HTERT RPE-1 (cell line): ENCODE data around the gene MMP14.
"Not testable (repeated sequence)": the region's sequence is repeated elsewhere in the genome, so short reads cannot be mapped to it uniquely, and the experiment has no call there.

Source experiments
- in situ Hi-C: fragments of 300-500 bp; cut with MboI; formaldehyde crosslinking; loops from 4 replicates; pipeline ENCODE4 v1.14.3; 2020; ENCODE audit warnings: low sequenced_read_pairs

The MMP14 gene

DNA sequence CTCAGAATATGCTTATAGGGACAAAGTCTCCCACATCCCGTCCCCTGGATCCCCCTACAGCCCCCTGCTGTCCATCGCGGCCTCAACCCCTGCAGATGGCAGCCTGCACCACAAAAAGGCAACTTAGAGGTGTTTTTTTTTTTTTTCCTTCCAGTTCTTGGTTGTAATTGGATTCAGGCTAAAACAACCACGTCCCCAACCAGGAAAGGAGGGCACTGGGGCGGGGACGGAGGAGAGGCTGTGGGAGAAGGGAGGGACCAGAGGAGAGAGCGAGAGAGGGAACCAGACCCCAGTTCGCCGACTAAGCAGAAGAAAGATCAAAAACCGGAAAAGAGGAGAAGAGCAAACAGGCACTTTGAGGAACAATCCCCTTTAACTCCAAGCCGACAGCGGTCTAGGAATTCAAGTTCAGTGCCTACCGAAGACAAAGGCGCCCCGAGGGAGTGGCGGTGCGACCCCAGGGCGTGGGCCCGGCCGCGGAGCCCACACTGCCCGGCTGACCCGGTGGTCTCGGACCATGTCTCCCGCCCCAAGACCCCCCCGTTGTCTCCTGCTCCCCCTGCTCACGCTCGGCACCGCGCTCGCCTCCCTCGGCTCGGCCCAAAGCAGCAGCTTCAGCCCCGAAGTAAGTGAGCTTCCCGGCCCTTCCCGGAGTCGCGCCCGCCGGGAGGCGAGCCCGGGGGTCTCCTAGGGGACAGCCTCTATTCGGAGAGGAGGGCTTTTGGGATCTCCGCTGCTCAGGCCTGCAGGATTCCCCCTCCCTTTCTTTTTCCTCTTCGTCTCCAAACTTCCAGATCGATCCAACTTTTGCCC is at the start of gene MMP14:
Gene MMP14, plus strand, starts transcription at position 285 of the 813 bp plus-strand sequence. Its CDS starts 233 bp downstream, at position 518.
- in situ Hi-C loops = no loop called here

DNA sequence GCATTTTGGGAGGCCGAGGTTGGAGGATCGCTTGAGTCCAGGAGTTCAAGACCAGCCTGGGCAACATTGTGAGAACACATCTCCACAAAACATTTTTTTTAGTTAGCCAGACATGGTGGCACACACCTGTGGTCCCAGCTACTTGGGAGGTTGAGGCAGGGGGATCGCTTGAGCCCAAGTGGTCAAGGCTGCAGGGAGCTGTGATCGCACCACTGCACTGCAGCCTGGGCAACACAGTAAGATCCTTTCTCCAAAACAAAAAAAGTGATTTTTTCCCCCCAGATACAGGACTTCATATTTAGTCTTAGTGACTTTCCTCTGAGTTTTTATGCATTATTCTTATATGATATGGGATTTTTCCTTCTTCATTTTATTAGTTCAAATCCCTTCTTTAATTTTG is 49.7 kb upstream of the MMP14 start:
- in situ Hi-C loops = no loop called here

DNA sequence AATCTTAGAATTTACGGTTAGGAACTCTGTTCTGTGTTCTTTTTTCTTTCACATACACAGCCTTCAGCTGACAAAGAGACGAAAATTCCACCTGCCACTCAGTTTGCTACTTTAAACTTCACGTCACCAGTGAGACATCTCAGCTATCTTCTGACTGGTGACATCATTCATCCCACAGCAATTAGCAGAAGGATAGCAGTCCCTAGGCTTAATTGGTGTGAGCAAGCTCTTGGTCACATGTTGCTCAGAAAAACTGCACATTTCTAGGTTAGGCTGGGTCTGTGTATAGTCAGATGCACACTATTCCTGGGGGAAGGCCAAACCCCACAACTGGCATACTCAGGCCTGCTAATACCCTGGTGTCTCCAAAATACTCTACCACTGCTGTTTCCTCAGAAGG is 45.1 kb upstream of the MMP14 start:
- in situ Hi-C loops = no loop called here

DNA sequence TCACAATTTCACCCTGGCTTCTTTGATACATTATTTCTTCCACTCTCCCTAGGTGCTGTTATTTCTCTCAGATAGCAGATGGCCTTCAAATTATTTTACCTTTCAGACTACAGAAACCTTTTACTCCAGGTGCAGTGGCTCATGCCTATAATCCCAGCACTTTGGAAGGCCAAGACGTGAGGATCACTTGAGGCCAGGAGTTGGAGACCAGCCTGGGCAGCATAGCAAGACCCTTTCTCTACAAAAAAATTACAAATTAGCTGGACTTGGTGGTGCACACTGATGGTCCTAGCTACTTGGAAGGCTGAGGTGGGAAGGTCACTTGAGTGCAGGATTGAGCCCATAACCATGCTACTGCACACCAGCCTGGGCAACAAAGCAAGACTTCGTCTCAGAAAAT is 44.2 kb upstream of the MMP14 start:
- in situ Hi-C loops = no loop called here

DNA sequence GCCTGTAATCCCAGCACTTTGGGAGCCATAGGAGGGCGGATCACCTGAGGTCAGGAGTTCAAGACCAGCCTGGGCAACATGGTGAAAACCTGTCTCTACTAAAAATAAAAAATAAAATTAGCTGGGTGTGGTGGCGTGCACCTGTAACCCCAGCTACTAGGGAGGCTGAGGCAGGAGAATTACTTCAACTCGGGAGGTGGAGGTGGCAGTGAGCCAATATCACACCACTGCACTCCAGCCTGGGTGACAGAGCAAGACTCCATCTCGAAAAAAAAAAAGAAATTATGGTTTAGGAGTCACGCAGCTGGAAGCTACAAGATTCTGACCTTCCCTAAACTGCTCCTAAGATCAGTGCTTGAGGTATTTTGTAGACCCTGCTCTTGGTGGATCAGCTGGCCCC is 42.8 kb upstream of the MMP14 start:
- in situ Hi-C loops = not testable (repeated sequence)

DNA sequence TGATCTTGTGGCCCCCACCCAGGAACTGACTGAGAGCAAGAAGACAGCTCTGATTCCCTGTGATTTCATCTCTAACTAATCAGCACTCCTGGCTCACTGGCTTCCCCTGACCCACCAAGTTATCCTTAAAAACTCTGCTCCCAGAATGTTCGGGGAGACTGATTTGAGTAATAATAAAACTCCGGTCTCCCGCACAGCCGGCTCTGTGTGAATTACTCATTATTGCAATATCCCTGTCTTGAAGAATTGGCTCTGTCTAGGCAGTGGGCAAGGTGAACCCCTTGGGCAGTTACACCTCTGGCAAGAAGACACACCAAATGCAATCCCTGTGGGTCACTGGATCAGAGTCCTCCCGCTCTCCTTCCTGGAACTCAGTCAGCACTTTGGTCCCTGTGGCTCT is 42.4 kb upstream of the MMP14 start:
- in situ Hi-C loops = no loop called here

DNA sequence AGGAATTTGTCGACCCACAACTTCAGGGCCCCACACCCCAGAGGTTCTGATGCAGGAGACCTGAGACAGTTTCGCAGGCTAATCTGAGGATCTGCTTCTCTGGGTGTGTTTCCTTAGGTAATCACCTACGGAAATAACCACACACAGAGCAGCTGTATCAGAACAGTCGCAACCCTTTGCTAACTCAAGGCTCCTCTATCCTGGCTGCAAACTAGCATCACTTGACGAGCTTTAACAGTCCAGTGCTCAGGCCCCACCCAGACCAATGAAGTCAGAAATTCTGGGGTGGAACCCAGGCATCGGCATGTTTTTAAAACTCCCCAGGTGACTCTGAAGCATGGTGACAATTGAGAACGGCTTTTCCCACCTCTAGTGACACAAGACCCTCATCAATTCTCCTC is 41.8 kb upstream of the MMP14 start:
- in situ Hi-C loops = no loop called here

DNA sequence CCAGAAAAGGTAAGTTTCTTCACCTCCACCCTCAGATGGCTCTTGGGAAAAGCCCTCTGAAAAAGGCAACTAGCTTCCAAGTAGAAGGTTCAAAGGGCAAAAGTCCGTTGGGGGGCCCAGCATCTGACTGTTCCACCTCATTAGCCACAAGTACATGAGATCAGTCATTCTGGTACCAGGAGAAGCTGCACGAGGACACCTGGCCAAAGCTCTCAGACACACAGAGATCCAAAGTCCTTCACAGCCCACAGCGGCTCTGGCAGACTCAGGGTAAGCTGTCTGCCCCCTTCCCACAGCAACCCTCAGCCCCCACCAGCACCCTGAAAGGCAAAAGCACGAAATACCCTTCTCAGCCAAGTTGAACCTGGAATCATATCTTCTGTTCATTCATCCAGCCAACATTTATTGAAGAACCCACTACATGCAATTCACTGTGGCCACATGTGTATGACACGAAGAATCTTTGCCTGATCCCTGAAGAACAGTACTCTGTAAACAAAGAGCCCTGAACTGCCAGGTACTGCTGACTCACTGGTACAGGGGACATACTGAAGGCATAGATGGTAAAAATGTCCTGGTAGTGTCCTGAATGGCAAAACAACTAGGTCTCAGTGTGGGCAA is 40.2 kb upstream of the MMP14 start:
- in situ Hi-C loops = no loop called here

DNA sequence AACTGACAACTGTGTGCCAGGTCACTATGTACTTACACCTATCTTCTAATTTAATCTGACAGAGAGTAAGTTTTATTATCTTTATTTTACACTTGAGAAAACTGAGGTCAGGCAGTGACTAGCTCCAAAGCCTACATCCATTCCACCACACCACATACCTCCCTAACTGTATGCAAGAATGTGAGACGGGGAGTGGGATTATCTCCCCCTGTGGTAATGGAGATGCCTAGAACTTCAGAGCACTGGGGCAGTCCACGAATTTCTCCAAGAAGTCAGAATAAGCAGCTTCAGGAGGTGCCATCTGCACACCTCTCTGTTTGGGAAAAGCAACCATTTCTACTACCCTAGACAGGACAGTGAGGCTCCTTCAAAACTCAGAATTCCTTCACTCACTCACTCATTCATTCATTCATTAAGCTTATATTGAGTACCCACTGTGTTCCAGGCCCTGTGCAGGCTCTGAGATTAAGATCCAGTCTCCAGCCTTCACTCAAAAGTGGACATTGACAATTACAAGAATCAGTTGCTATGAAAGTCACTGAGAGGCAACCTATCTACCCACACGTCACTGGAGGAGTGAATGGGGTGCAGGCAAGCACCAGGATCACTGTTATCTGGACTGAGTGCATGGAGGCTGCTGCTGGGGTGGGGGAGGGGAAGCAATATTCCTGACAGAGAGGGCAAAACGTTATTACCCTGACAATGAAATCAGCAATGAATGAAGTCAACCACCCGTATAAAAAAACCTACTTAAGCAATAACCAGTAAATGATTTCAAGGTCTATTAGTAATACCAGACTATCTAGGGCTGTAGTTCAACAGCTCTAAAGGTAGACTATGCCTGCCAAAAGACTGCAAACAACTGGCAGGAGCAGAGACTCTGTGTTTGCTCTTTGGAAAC is 39.1 kb upstream of the MMP14 start:
- in situ Hi-C loops = no loop called here

DNA sequence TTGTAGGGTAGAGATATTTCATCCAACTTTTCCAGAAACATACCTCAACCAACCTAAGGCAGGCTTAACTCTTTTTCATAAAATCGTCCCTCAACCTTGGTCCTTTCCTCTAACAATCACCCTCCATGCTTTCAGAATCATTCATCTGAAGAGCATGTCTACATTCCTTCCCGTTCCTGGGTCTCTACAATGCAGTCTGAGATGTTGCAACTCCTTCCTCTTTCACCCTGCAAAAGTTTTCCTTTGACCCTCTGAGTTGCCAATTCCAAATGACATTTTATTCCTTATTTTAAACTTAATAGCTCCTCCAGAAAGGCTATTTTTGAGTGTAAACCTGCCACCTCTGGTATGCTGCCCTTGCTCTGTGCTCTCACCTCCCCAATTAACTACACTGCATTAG is 37.9 kb upstream of the MMP14 start:
- in situ Hi-C loops = no loop called here

DNA sequence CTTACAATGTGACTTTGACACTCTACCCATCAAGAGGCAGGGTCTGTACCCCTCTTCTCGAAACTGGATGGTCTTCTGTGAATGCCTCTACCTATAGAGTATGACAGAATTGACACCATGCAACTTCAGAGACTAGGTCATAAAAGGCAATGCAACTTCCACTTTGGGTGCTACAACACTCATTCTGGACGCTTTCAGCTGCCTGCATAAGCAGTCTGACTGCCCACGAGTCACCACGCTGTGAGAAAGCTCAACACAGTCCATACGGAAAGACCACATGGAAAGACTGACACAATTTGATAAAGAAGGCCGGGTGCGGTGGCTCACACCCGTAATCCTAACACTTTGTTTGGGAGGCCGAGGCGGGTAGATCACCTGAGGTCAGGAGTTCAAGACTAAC is 36.0 kb upstream of the MMP14 start:
- in situ Hi-C loops = no loop called here

DNA sequence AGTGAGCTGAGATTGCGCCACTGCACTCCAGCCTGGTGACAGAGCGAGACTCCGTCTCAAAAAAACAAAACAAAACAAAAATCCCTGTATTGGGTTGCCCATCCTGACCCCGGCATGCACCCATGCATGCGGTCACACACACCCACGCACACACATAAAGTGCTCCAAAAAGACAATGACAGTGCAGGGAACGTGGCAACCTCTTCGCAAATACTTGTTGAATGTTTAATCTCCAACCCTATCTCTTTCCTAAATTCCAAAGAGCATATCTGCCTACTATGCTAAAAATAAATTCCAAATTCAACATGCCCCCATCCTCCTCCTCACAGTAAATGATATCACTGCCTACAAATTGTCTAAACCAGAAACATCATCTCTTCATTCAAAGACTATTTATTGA is 34.7 kb upstream of the MMP14 start:
- in situ Hi-C loops = no loop called here

DNA sequence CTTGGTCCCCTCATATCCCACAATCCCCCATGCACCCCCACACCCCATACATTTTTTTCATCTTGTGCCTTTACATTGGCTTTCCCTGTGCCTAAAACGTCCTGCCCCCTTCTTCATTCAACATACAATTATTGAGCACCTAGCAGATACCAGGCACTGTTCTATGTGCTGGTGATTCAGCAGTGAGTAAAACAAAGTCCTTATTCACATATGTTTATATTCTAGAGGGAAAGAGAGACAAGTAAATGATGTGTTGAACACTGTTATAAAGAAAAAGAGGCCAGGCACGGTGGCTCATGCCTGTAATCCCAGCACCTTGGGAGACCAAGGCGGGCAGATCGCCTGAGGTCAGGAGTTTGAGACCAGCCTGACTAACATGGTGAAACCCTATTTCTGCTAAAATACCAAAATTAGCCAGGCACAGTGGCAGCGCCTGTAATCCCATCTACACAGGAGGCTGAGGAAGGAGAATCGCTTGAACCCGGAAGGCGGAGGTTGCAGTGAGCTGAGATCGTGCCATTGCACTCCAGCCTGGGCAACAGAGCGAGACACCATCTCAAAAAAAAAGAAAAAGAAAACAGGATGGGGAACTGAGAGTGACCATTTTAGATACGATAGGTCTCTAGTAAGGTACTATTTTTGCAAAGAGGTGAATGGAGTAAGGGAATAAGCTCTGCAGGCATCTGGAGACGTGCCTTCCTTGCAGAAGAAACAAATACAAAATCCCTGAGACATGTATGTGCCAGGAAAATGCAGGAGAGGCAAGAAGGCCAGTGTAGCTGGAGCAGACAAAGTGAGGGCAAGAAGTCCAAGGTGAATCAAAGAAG is 33.3 kb upstream of the MMP14 start:
- in situ Hi-C loops = no loop called here

DNA sequence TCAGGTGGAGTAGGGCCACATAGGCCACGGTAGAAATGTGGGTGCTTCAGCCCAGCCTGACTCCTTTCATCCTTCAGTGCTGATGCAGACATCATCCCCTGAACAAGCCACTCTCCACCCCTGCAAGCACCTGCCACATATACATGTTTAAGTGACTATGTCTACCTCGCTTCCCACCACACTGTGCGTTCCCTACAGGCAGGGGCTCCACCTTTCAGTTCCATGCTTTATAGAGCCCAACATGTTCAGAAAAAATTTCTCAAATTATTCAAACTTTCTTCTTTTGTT is 32.8 kb upstream of the MMP14 start:
- in situ Hi-C loops = no loop called here

DNA sequence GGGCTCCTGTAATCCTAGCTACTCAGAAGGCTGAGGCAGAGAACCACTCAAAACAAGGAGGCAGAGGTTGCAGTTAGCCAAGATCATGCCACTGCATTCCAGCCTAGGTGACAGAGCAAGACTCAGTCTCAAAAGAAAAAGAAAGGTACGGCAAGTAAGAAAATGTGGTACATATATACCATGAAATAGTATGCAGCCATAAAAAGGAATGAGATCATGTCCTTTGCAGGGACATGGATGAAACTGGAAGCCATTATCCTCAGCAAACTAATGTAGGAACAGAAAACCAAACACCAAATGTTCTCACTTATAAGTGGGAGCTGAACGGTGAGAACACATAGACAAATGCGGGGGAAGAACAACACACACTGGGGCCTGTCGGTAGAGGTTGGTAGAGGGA is 31.1 kb upstream of the MMP14 start:
- in situ Hi-C loops = not testable (repeated sequence)

DNA sequence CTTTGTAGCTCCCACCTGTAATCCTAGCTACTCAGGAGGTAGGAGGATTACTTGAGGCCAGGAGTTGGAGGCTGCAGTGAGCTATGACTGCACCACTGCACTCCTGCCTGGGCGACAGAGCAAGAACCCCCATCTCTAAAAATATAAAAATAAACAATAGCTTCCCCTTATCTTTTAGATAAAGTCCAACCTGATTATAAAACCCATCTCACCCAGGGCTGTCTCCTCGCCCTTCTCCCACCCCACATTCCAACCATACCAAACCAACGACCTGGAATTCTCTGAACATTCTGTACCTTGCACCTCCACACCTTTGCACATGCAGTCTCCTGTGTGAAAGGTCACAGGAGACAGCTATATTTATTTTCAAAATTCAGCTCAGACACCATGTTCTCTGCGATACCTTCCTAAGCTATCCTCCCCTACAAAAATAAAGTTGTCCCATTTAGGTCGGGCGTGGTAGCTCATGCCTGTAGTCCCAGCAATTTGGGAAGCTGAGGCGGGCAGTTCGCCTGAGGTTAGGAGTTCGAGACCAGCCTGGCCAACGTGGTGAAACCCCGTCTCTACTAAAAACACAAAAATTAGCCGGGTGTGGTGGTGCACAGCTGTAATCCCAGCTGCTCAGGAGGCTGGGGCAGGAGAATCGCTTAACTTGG is 28.8 kb upstream of the MMP14 start:
- in situ Hi-C loops = no loop called here

DNA sequence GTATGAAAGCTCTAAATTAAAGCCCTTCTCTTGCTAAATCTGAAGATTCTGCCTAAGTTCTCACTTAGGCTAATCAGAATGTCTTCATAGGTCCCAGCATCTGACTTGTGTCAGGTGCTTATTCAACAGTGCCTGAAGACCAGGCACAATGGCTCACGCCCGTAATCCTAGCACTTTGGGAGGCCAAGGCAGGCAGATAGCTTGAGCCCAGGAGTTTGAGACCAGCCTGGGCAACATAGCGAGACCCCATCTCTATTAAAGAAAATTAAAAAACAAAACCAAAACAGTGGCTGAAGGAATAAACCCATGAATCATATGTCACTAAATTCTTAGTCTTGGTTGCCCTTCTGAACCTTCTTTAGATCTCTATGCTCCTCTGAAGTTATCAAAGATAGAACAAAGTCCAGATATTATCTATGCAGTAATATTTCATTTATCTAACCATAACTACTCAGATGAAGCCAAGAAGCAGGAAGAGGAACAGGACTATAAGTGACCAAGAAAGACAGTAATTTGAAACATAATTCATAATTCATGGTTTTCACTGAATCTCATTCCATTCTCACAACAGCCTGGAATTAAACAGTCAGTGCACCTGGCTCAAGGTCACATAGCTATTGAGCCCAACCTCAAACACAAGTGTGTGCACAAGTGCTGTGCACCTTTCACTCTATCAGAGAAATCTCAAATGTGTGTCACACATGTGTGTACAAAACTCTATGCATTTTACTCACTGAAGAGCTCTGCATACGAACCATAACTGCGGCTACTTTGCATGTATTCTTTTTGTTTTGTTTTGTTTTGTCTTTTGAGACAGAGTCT is 27.8 kb upstream of the MMP14 start:
- in situ Hi-C loops = no loop called here

DNA sequence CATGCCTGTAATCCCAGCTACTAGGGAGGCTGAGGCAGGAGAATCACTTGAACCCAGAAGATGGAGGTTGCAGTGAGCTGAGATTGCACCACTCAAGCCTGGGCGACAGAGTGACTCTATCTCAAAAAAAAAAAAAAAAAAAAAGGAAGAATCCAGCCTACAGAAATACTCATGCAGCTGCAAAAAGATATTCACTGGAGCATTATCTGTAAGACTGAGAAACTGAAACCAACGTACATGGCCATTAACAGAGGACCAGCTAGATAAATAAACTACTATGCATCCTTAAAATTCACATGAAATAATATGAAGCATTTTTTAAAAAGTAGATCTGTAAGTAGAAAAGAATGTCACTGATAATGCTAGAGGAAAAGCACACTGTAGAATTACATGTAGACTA is 24.7 kb upstream of the MMP14 start:
- in situ Hi-C loops = no loop called here

DNA sequence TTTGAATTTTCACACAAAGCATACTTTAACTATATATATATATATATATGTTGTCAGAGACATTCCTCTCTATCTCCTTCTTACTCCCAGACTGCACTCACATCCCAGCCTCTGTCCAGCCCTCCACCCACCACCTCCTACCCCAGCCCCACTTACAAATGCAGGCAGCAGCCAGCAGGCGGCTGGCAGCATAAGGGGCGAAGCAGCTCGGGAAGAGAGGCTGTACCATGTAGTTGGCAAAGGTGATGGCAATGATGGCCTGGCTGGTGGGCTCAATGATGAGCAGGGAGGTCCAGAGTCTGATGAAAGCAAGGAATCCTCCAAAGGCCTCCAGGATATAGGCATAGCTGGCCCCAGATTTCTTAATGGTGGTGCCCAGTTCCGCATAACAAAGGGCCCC is 23.6 kb upstream of the MMP14 start:
- in situ Hi-C loops = no loop called here

DNA sequence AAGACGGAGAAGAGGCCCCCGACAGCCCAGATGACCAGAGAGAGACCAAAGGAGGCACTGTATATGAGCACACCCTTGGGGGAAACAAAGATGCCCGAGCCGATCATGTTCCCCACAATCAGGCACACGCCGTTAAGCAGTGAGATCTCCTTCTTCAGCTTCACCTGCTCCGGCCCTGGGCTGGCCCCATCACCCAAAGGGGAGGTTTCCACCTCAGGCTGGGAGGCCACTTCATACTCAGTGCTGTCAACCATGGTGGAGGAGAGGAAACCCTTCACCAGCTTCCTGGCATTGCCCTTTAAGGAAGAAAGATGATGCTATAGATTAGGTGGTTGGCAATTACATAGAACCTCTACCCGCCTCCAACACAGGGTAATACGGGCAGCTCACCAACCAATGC is 23.2 kb upstream of the MMP14 start:
- in situ Hi-C loops = no loop called here
